CD4-positive, alpha-beta T cell treated with Interleukin-15 for 1 hour (primary cell): Measurements from ENCODE around the gene UNK.

Experiments used
- DNase-seq: peaks from one replicate; pipeline ENCODE4 v3.0.0-alpha.2; 2020

The UNK gene

DNA sequence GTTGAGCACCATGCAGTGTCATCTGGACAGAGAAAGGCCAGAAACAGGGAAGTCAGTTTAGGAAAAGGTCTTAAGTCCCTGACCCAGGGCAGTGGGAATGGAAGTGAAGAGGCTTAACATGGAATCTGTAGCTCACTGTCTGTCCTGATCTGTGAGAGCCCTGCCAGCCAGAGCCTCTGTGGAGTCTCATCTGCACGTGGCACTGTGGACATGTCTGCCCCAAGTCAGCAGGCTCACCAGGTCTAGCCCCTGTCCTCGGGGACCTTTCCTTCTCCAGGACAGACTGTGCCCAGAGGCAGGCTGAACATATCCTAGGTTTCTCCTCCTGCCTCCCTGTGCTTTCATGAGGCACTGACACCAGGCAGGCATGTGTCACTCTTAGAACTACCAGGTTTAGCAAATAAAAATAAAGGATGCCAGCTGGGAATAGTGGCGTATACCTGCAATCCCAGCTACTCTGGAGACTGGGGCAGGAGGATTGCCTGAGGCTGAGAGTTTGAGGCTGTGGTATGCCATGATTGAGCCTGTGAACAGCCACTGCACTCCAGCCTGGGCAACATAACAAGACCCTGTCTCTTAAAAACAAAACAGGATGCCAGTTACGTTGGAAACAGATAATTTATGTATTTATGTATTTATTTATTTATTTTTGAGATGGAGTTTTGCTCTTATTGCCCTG lies 22.4 kb downstream of the UNK start:
- DNase-seq, result peak; percentile 2

DNA sequence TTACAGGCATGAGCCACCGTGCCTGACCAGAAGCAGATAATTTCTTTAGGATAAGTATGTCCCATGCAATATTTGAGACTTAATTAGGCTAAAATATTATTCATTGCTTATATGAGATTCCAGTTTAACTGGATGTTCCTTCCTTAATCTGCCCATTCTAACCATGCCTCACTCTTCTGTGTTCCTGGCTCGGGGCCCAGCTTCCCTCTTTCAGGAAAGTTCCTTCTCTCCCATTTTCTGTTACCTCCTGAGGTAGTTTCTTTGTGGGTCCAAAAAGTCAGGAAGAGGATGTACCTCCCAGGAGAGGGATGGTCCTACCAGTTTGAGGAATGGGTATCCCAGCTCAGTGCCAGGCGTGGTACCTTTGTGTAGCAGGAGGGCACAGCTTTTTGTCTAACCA lies 23.3 kb downstream of the UNK start:
- DNase-seq, result no peak

GRCh38 chr17:75808549-75808904 lies 23.9 kb downstream of the UNK start:
- DNase-seq, result peak; percentile 2

DNA sequence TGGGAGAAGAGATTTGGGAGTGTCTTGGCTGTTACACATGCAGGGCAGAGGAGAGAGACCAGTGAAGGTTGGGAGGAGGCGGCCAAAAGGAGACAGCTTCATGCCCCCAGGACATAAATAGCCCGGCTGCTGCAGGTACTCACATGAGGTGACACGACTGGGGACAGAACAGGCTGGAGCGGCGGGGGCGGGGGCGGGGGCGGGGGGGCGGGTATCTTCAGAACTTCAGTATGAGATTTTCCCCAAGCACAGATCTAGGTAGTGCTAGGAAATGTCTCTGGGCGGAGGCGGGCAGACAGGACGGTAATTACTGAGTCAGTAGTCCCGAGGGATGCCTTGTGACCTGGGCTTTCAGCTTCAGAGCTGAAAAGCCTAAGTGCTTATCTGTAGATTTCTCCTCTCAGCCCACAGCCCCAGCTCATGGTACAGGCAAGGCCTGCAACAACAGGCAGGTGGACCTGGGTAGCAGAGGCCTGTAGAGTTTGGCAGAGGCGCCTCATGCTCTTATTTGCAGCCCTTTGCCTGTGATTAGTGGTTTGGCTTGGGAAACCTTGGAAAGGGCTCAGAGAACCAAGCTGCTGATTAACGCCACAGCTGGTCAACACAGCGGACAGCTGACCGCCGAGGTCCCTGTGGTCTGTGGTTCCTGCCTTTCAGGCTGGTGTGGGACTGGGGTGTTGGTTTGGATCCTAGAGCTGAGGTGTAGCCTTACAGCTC lies 24.5 kb downstream of the UNK start:
- peak; percentile 14 for DNase-seq

DNA sequence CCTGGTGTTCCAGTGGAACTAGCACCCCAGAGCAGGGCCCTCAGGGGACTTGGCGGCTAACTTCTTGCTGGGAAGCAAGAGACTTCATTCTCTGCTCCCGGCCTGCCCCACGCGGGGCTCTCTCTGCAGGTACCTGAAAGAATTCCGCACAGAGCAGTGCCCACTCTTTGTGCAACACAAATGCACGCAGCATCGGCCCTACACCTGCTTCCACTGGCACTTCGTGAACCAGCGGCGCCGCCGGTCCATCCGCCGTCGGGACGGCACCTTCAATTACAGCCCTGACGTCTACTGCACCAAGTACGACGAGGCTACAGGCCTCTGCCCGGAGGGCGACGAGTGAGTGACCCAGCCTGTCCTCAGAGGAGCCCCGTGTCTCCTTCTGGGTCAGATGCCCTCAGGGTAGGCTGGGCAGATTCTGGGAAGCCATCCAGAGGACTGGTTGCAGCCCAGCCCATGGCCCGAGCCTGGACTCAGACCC lies 25.1 kb downstream of the UNK start:
- DNase-seq, result peak; percentile 9

GRCh38 chr17:75810216-75810615 lies 25.6 kb downstream of the UNK start:
- peak; percentile 7 for DNase-seq

GRCh38 chr17:75810756-75811155 lies 26.1 kb downstream of the UNK start:
- peak; percentile 2 for DNase-seq

DNA sequence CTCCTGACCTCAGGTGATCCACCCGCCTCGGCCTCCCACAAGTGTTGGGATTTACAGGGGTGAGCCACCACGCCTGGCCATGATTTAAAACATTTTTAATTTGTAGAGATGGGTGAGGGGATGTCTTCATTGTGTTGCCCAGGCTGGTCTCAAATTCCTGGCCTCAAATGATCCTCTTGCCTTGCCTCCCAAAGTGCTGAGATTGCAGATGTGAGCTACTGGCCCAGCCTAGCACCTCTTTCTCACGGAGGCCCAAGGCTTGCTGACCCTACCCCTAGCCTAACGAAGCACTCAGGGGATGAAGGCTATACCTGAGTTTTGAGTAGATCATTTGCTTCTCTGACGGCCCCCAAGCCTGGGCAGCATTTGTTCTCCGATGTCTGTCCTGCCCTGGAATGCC lies 26.6 kb downstream of the UNK start:
- DNase-seq, result no peak

DNA sequence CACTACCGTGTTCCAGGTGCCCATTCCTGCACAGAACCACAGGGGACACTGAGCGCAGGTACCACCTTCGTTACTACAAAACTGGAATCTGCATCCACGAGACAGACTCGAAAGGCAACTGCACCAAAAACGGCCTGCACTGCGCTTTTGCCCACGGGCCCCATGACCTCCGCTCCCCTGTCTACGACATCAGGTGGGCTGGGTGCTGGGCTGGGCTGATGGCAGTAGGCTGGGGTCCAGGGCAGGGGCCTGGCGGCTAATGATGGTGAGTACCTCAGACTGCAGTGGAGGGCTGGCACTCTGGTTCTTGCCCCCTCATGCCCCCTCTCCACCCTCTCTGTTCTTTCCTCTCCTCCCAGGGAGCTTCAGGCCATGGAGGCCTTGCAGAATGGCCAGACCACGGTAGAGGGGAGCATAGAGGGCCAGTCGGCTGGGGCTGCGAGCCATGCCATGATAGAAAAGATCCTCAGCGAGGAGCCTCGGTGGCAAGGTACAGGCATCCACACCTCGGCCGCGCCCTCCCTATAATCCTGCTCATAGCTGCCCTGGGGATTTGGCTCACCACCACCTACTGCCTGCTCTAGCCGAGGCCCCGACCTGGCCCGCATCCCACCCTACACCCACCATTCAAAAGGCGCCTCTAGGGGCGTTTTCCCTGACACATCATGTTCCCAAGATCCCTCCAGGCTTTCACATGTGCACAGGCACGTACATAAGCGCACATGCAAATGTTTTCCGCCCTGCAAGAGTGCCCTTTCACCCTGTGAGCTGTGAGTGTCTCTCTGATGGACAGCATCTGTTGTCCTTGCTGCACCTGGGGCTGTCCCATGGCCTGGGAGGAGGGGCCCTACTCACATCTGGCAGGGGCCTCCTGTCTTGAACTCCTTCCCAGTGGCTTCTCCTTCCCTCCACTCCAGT lies 27.7 kb downstream of the UNK start:
- peak; percentile 11 for DNase-seq

DNA sequence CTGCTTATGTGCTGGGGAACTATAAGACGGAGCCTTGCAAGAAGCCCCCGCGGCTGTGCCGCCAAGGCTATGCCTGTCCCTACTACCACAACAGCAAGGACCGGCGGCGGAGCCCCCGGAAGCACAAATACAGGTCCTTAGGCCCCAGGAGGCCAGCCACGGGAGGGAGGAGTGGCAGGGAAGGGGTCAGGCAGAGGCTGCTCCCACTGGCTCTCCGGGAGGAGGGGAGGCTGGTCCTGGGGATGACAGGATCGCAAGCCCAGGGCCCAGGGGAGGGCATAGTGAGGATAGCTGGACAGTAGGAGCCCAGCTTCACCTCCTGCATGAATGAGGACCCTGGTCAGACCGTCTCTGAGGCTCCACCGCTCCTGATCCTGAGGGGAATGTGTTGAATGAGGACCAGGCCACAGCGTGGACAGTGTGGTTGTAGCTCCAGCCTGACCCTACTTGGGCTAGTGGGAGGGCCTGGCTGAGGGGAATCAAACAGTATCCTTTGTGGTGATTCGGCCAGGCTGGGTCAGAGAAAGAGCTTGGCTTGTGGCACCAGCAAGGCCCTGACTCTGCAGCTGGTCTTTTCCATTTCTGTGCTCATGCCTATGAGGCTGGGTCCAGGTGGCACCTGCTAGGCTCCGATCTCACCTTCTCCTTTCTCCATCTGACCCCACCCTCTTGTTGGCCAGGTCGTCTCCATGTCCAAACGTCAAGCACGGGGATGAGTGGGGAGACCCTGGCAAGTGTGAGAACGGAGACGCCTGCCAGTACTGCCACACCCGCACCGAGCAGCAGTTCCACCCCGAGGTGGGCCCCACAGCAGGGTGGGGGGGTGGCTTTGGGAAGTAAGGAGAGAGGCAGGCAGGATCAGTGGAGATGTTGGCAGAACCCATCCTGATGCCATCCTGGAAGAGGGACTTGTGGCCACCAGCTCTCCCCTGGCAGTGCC lies 28.7 kb downstream of the UNK start:
- peak; percentile 9 for DNase-seq

- DNase-seq, result no peak
Measured at GRCh38 chr17:75814021-75814395, 29.4 kb downstream of the UNK start.

- no peak for DNase-seq
Measured at GRCh38 chr17:75814900-75815373, 30.3 kb downstream of the UNK start.

- no peak for DNase-seq
Measured at GRCh38 chr17:75815399-75815798, 30.8 kb downstream of the UNK start.

GRCh38 chr17:75816693-75817092 lies 32.1 kb downstream of the UNK start:
- DNase-seq, result no peak

- DNase-seq, result no peak
Measured at GRCh38 chr17:75817571-75817970, 33.0 kb downstream of the UNK start.

GRCh38 chr17:75818326-75818885 lies 33.8 kb downstream of the UNK start:
- DNase-seq, result no peak

- no peak for DNase-seq
Measured at GRCh38 chr17:75819116-75819515, 34.5 kb downstream of the UNK start.

DNA sequence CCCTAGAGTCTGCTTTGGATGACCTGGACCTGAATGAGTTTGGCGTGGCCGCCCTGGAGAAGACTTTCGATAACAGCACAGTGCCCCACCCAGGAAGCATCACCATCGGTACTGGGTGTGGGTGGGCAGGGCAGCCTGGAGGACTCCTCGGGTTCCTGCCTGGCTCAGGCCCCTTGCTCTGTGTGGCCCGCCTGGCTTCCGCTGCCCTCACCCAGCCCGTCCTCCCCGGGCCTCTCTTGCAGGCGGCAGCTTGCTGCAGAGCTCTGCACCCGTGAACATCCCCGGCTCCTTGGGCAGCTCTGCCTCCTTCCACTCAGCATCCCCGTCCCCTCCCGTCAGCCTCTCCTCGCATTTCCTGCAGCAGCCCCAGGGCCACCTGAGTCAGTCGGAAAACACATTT lies 35.1 kb downstream of the UNK start:
- no peak for DNase-seq

GRCh38 chr17:75820094-75821080 lies 35.8 kb downstream of the UNK start:
- DNase-seq, result no peak

DNA sequence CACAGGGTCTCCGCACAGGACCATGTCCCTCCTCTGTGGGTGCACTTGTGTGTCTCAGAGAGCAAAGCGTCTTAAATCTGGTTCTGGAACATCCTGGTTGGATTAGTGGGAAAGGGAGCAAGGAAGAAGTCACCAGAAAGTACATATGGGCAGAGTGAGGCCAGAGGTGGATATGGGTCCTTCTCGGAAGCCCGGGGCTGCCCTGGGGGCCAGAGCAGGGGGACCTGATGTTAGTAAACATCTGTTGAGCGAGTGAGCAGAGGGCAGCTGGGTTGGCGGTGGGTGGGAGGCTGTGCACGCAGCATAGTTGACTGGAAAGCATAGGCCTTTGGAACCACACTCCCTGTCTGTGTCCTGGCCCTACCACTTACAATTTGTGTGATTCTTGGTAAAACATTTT lies 36.9 kb downstream of the UNK start:
- no peak for DNase-seq
